ELR (cell line): ENCODE data around the gene SDK2.

Source experiments
- DNase-seq: peaks from one replicate; pipeline ENCODE4 v3.0.0-alpha.2; 2015; ENCODE audit warnings: low read depth

Gene SDK2

DNA sequence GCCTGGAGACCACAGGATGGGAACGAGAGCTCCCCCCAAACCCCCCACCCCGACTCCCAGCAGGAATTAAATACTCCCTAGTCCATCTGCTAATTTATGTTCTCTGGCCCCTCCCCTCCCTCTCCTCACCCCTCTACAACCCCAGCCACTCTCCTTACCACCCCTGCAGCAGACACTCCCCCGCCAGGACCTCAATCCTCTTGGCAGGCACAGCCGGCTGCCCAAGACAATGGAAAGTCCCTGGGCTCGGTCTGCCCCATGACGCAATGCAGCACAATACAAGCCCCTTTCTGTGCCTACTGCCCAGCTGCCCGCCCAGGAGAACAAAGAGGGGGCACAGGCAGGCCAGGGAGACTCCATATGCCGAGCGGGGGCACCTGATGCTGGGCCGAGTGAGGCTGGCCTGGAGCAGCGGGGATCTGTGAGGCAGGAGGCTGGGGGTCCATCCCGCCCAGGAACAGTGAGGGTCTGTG is 302.2 kb downstream of the SDK2 start:
- DNase-seq, result peak; percentile 62

DNA sequence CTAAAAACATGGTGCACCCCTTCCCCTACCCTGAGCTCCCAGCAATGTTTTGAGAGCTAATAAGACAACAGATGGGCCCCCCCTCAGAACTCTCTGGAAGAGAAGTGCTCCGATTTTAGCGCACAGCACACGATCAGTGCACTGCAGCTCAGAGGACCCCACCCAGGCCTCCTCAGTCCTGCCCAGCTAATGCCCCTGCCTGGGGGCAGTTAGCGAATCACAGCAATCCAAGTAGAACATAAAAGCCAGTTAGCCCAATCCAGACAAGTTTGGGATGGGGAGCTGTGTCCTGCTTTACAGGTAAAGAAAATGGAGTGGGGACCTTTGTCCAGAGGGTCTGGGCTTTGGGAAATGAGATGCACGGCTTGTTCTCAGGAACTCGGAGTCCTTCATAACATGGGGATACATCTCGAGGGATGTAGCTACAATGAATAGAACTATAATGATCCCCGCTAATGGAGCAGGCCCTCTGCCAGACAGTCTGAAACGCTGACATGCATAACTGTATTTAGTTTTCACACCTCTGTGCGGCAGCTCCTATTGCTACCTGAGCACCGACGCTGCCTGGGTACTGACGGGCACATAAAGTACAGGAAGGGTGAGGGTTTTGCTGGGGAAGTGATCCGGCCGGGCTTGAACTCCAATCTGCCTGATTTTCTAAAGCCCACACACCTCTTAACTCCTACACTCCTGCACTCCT is 302.7 kb downstream of the SDK2 start:
- no peak for DNase-seq

DNA sequence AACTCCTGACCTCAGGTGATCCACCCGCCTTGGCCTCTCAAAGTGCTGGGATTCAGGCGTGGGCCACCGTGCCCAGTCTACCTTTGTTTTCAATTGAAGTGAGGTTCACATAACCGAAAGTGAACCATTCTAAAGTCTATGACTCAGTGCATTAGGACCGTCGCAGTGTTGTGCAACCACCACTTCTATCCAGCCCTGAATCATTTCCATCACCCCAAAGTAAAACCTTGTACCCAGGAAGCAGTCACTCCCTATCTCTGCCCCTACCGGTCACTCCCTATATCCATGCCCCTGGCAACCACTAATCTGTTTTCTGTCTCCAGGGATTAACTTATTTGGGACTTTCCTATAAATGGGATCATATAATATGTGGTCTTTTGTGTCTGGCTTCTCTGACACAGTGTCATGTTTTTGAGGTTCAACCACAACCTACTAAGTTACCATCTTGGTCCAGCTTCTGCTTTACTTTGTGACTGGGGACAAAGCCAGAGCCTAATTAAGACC is 304.1 kb downstream of the SDK2 start:
- peak; percentile 98 for DNase-seq

DNA sequence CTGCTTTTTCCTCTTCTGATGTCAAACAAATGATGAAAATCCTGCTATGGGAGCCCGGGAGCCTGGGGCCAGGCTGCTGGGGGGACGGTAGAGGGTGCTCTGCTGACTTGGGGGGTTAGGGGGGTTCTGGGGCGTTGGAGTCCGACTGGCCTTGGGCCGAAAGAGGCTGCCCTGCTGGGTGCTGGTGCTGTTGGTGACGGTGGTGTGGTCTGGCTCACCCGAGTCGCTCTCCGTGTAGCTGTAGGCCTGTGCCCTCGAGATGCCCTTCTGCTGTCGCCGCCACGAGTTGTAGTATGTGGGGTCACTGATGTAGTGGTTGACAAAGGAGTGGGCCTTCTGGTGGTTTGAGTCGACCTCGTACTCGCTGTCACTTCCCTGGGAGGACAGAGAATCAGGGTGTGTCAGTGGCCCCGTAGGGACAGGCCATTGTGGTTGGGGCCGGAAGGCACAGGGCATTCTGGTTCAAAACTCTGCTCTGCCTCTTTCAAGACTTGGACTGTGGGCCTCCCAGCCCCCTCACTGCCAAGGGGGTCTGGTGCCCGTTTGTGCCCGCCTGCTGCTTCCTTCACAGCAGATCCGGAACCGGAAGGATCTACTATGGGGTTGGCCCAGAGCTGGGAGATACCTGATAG is 305.6 kb downstream of the SDK2 start:
- no peak for DNase-seq

DNA sequence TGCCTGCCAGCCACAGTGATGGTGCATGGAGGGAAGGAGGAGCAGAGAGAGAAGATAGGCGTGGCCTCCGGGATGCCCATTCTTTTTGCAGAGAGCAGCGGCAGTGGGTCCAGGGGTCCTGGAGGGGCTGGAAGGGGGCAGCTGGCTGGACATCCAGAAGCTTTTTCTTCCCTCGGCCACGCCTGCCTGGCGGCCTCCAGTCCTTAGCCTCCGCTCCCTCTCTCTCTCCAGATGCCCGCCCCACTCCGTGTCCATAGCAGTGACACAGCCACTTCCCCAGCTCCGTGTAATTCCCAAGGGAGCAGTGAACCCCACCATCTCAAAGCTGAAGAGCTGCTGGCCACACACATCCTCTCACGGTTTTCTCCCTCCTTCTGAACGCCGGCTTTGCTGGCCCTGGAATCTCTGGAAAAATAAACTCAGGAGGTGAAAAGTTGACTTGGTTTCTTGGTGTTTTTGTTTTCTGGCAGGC is 306.2 kb downstream of the SDK2 start:
- DNase-seq, result no peak

DNA sequence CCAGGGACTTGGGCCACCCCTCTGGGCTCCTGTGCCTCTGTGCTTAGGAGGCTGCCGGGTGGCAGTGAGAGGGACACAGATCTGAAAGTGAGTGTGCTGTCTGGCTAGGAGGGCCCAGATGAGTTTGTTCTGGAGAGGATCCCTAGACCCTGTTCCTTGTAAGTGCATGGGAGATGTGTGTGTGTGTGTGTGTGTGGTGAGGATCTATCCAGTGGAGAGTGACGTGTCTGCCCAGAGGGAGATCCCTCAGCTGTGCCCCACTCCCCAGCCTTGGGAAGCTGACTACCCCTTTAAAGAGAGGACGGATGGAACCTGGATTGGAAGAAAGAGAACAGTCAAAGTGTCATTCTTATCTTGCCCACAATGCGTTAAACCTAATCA is 306.9 kb downstream of the SDK2 start:
- DNase-seq, result no peak

DNA sequence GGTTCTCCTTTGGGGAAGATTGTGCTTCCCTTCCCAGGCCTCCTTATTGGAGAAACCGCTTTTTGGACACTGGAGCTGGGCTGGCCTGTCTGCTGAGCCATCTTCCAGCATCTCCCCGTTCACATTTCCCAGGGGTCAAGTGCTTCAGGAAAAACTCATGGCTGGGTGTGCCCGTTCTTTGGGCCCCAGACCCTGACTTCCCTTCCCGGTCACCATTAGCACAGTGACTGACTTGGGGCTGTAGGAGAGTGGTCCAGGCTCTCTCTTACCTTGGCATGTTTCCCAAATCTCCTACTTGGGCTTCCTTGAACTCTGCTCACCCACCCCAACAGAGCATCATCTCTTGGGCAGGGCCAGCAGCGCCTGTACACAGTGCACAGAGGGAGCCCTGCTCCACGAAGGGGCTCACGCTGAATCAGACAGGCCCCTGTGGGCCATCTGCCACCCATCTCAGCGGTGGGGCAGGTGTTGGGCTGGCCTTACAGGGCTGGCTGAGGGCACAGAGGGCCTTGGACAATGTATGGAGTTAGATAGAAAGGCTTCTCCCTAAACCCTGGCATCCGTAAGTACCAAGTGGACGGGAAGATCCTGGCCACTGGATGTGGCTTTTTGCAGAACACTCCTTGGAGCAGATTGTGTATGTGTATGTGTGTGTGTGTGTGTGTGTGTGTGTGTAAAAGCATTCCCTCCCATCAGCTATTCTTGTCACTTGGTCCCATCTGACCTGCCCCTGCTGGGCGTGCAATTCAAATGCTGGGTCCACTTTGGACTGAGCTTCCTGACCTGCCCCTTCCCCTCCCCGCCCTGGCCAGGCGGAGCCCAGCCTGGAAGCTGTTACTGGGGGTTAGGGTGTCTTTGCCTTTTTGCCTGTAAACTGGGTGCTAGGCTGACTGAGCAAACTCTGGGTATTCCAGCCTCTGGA is 307.6 kb downstream of the SDK2 start:
- no peak for DNase-seq

DNA sequence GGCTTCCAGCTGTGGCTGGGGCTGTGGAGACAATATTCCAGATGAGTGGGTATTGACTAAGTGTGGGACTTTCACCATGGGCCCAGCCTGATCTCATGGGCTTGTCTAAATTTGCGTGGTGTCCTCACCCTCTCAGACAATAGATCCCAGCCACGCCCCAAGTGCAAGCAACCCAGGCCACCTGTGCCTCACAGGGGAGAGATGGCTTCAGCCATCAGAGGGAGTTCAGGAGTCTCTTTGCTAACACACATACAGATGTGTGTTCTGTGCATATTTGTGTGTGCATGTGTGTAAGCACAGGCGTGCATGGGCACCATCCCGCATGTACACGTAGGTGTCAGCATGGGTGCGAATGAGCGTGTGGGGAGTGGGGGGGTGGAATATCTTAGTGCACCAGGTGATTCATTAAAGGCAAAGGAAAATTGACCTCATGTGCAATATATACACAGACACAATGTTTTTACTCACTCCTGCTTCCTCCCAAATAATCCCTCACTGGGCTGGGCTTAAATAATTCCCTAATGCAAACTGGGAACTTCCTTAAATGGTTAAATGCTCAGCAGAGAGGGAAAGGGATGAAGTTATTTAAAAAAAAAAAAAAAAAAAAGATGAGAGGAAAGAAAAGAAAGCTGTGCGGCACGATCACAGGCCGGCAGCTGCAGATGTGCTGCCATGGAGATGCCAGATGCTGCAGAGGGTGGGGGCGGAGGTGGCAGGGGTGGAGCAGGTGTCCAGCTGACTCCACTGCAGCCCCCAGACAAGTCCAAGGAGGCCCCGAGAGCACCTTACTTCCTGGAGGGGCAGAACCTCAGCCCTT is 308.4 kb downstream of the SDK2 start:
- no peak for DNase-seq

DNA sequence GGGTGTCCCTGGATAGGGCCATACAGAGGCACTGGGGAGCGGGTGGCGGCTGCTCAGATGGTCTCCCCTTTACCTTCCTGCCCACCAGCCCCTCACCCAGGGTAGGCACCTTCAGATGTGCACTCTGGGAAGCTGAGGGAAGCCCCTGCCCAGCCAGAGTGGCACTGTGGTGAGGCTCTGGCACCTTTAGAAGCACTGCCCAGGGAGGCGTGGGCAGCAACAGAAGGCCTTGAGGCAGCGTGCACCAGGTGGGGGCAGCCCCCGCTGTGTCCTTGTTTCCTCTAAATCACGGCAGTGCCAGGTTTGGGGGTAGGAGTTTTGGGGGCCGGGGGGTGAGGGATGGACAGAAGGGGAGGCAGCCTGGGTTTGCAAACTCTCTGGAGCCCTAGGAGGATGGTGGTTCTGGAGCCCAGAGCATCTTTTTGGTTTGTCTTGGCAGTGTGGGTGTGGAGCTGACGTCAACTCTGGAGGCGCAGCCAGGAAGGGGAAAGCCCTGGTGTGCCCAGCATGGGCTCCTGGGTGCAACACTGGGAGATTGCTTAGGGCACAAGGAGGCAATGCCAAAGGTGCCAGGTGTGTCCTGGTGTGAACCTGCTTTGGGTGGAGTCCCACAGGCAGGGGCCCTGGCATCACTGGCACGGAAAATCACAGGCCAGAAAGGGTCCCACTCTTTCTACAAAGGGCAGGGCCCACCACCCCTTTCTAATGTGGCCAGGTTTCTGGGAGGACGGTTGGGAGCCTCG is 309.3 kb downstream of the SDK2 start:
- DNase-seq, result no peak

DNA sequence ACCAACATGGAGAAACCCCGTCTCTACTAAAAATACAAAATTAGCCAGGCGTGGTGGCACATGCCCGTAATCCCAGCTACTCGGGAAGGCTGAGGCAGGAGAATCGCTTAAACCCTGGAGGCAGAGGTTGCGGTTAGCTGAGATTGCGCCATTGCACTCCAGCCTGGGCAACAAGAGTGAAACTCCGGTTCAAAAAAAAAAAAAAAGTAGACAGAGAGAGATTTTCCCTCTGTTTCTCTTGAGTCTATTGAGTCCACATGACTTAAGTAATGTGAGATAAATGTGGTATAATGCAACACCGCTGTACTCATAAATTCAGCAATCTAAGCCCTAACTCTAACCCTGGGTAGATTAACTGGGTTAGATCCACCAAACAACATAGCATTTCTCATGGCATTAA is 310.8 kb downstream of the SDK2 start:
- DNase-seq, result peak; percentile 31

DNA sequence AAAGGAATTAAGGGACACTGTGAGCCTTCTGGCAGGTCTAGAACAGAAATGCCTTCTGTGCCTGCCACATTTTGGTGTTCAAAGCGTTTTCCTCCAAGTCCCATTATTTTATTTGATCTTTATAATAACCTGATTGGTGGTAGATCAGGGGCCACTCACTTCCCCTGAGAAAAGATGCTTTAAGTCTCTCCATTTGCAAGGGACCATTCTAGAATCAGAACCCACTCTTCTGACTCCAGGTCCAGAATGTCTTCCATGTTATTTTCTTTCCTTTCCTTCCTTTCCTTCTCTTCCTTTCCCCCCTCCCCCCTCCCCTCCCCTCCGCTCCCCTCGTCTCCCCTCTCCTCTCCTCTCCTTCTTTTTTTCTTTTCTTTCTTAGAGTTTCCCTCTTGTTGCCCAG is 313.2 kb downstream of the SDK2 start:
- DNase-seq, result no peak

DNA sequence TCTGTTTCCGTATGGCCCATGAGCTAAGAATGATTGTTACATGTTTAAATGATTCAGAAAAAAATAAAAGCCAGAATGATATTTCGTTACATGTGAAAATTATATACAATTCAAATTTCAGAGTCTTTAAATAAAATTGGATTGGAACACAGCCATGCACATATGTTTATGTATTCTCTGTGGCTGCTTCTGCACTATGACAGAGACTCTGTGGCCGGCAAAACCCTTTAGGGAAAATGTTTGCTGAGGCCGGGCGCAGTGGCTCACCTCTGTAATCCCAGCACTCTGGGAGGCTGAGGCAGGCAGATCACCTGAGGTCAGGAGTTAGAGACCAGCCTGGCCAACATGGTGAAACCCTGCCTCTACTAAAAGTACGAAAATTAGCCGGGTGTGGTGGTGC is 316.6 kb downstream of the SDK2 start:
- DNase-seq, result no peak

DNA sequence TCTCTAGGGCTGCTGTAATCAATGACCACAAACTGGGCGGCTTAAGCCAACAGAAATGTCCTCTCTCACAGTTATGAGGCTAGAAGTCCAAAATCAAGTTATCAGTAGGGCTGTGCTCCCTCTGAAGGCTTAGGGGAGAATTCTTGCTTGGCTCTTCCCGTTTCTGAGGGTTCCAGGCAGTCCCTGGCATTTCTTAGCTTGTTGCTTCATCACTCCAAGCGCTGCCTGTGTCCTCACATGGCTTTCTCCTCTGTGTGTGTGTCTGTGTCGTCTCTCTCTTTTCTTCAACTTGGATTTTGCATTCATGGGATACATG is 318.8 kb downstream of the SDK2 start:
- peak; percentile 42 for DNase-seq

DNA sequence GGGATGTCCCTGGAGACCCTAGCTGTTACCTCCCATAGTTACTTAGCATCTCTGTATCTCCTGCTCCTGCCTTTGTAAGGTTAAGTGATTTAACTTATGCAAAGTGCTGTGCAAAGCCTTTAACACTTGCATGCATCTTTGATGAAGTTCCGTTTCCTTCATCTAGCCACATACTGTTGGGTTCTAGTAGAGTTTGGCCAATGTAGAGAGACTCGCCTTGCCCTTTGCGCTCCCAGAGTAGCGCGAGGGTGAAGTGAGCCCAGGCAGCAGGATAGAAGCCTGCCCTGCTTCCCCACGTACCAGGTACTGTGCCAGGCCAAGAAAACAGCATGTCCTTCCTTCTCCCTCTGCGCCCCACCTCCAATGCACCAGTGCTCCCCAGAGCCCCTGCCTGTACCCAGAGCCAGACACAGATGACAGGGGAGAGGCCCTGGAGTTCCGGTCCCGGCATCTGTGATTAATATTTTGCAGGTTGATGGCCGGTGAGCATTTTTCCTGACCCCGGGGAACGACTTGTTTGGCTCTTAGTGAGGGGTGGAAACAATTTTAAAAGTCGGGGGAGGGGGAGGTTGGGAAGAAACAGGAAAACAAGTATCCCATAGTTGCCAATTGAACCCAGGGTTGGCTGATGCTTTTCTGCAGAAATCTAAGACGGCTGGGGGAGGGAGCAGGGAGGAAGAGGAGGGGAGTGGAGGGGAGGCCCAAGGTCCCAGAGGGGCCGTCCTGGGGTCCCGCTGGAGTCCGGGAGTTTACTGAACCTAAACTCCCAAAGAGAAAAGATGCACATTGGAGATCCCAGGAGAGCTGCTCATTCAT is 319.3 kb downstream of the SDK2 start:
- no peak for DNase-seq

DNA sequence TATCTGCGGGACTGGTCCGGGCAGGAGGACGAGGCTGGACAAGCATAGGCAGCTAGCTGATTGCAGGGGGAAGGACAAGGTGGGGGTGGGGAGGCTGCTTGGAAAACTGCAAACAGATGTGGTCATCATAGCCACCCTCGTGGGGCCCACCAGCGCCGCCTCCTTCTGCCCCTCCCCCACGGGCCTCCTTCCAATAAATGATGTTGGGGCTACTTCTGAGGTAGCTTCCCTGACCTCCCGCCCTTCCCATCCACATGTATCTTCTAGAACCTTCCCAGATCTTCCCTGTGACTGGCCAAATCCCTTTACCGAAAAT is 320.1 kb downstream of the SDK2 start:
- DNase-seq, result no peak

DNA sequence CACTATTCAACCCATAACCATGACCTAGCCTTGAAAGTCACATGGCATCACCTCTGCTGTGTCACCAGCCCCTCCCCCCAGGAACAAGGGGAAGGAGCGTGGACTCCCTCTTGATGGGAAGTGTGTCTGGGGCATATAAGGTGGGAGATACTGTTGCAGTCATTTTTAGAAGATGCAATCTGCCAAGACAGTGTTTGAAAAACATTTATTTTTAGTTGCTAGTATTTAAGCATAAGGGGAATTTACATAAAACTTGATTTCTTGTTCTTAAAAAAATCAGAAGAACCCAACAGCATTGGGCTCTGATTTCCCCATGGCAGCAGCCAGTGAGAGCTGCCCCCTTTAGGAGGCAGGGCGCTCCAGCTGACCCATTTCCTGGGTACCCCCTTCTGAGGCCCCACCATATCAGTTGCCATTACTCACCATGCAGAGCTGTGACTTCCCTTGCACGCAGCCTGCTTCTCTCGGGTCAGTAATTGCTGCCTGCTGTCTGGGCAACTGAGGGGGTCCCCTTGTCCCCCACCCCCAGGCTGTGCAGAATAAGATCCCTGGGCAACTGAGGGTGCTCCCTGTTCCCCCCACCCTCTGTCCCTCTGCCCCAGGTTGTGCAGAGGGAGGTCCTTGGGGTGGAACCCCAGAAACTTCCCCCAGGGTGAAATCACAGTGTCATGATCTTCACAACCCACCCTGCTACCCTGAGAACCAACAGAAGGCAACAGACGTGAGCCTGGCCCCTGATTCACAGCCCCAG is 320.7 kb downstream of the SDK2 start:
- peak; percentile 62 for DNase-seq

DNA sequence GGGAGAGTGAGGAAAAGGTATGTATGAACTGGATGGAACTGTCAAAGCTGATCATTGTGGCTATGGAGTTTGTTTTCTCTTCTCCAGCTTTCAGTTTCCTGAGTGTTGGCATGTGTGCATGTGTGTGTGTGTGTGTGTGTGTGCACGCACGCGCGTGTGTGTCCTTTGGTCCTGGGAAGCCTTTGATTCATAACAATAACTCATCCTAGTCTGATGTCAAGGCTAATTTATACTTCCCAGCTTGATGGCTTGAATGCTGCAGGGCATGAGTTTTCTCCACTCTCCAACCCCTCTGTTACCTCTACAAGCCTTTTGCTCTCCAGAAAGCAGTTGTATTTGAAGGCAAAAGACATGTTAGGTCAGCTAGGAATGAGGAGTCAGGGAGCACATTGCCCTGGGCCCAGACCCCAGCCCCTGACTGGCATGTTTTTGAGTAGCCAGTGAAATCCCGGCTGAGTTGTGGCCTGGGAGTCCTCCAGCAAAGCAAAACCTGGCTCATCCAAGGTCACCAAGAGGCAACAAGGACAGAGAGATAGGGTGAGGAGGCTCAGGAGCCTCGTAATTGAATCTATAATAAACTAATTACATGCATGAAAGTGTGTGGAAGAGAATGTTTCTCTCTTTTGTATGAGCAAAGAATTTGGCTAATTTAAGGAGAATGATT is 323.5 kb downstream of the SDK2 start:
- no peak for DNase-seq

DNA sequence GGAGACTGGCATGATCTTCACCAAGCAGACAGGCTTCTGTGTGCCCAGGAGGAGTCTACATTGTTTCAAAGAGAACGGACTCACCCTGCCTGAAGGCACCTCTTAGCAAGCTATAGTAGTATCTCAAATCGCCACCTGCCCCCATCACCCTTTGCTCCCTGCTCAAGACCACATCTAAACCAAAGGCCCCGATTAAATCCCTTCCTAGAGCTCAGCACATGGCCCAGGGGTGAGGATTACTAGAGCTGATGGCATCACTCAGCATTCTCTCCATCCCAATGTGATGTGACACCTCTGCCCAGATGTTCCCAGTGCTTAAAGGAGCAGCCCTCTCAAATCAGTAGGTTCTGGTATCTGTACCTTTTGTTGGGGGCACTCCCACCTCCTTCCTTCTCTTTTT is 324.5 kb downstream of the SDK2 start:
- no peak for DNase-seq

DNA sequence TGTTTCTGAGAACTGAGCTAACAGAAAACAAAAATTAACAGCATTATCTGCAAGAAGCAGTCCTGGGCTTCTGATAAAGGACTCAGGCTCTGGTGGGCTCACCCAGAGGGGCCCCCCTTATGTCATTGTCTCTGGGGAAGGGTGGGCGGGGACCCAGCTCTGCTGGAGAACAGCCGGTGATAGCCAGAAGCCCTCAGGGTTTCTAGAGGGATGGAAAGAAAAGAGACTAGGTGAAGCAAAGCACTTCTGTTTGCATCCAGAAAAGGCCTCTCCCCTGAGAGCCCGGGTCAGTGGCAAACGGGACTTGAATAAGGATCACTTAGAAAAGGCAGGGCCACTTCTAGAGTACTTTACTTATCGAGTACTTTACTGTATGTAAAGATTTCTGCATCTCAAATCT is 325.4 kb downstream of the SDK2 start:
- DNase-seq, result no peak
